K562 (cell line): Measurements from ENCODE around the gene PIGM. TPM values are rescaled to one million over a fixed set of nuclear protein-coding genes. Genes with fewer than 3 reads are reported as not detected.

Experiments
- ATAC-seq: fragments of 200-7000 bp; cut with Tn5 transposase; 3 replicates; pipeline ENCODE4 v1.9.1; 2020; ENCODE audit warnings: moderate library complexity
- BruUV-seq: library from RNA; stranded (reverse); fragments of 400-500 nt; replicated peaks from 2 replicates; lab custom pipeline; 2021; lab: Mats Ljungman, UMichigan
- CTCF ChIA-PET: fragments of 300-600 bp; formaldehyde crosslinking; extraction: SDS; loops from one replicate; lab custom pipeline; 2021; ENCODE audit warnings: low intra/inter-chr PET ratio; lab: Yijun Ruan, JAX
- POLR2A ChIA-PET: fragments of 300-600, 350-650 bp; sonication (Branson Sonifier 250); formaldehyde crosslinking; extraction: SDS; loops from one replicate; lab custom pipeline; 2021; ENCODE audit warnings: antibody characterized with exemption, inconsistent platforms; lab: Yijun Ruan, JAX
- DNase-seq, 4 experiments: peaks; one replicate each; pipeline versions ENCODE4 v3.0.0 to v3.0.0-alpha.2; 2011 to 2018; ENCODE audit warnings: low spot score in 3 of 4, mixed read lengths in 3 of 4; ENCODE audit errors: extremely low read depth in 1 of 4
- FAIRE-seq: peaks from 2 replicates; lab custom pipeline; 2011; peaks lifted over from hg19 to GRCh38; lab: Jason Lieb, UNC
- H2AFZ ChIP-seq: 2 replicates; pipeline ENCODE4 v1.6.0; 2011; ENCODE audit warnings: low read depth, low read length, control low read depth, inconsistent platforms
- H3K27ac ChIP-seq: fragments of 200-600 bp; 3 replicates; pipeline ENCODE4 v1.8.0; 2011; ENCODE audit warnings: low read depth, mild to moderate bottlenecking, control low read depth, inconsistent platforms, low read length, moderate library complexity, mixed read lengths; ENCODE audit errors: extremely low read depth
- H3K27me3 ChIP-seq, 2 experiments: fragments of 300-600 bp in 1 of 2; 2 replicates in 1 of 2; 3 replicates in 1 of 2; pipeline versions ENCODE4 v1.6.0 to v1.8.0; 2011; ENCODE audit warnings: inconsistent platforms in 2 of 2, low read length in 2 of 2, mild to moderate bottlenecking in 1 of 2, mixed read lengths in 1 of 2, moderate library complexity in 1 of 2; ENCODE audit not compliant: control insufficient read depth in 2 of 2, insufficient read depth in 2 of 2
- H3K36me3 ChIP-seq: fragments of 300-600 bp; 3 replicates; pipeline ENCODE4 v1.8.0; 2011; ENCODE audit warnings: mild to moderate bottlenecking, low read length, inconsistent platforms; ENCODE audit not compliant: control insufficient read depth, insufficient read depth
- H3K4me1 ChIP-seq, 2 experiments: fragments of 200-600 bp in 1 of 2; replicated peaks in 1 of 2; 2 replicates in 1 of 2; 3 replicates in 1 of 2; pipeline versions ENCODE4 v1.5.1 to v1.8.0; 2011; ENCODE audit warnings: inconsistent platforms in 2 of 2, low read length in 2 of 2, mild to moderate bottlenecking in 1 of 2, mixed read lengths in 1 of 2, moderate library complexity in 1 of 2; ENCODE audit not compliant: control insufficient read depth in 2 of 2, insufficient read depth in 2 of 2
- H3K4me2 ChIP-seq: 2 replicates; pipeline ENCODE4 v1.6.1; 2011; ENCODE audit warnings: low read length, control low read depth, inconsistent platforms, mixed read lengths; ENCODE audit not compliant: insufficient read depth
- H3K4me3 ChIP-seq: fragments of 200-600 bp; sonication (generic), shearing (Covaris generic); 2 replicates; pipeline ENCODE4 v1.5.1; 2016; ENCODE audit warnings: control low read depth, inconsistent platforms
- H3K79me2 ChIP-seq: fragments of 200-600 bp; 3 replicates; pipeline ENCODE4 v1.8.0; 2011; ENCODE audit warnings: low read length, inconsistent platforms; ENCODE audit not compliant: control insufficient read depth, insufficient read depth
- H3K9ac ChIP-seq, 2 experiments: 2 replicates each; pipeline versions ENCODE4 v1.6.0 to v1.6.1; 2011; ENCODE audit warnings: low read depth in 2 of 2, low read length in 2 of 2, control low read depth in 1 of 2, inconsistent platforms in 1 of 2, mild to moderate bottlenecking in 1 of 2, mixed read lengths in 1 of 2; ENCODE audit not compliant: insufficient read depth in 1 of 2
- H3K9me1 ChIP-seq: one replicate; pipeline ENCODE4 v1.6.0; 2011; ENCODE audit warnings: inconsistent platforms, mild to moderate bottlenecking, low read length, moderate library complexity; ENCODE audit not compliant: control insufficient read depth, insufficient read depth
- H3K9me3 ChIP-seq: replicated peaks from 2 replicates; pipeline ENCODE4 v1.5.1; 2011; ENCODE audit warnings: low read depth, low read length, inconsistent platforms; ENCODE audit not compliant: control insufficient read depth, insufficient read depth
- H4K20me1 ChIP-seq: replicated peaks from 2 replicates; pipeline ENCODE4 v1.6.1; 2011; ENCODE audit warnings: low read length, inconsistent platforms, mixed read lengths; ENCODE audit not compliant: control insufficient read depth, insufficient read depth
- KLF13 ChIP-seq: fragments of 450-650 bp; IDR thresholded peaks from 2 replicates; pipeline ENCODE4 v1.6.1; 2016; ENCODE audit warnings: missing genetic modification characterization, low read depth, mild to moderate bottlenecking, missing compliant biosample characterization, moderate library complexity, borderline replicate concordance
- MEIS2 ChIP-seq: fragments of 450-650 bp; IDR thresholded peaks from 2 replicates; pipeline ENCODE4 v1.6.1; 2014; ENCODE audit warnings: mild to moderate bottlenecking; ENCODE audit not compliant: partially characterized antibody
- WGBS: fragments of 100-300 bp; shearing (Covaris generic); methylation state at CpG from one replicate; pipeline ENCODE4 v1.1.6; 2016; ENCODE audit warnings: low coverage, mixed read lengths; ENCODE audit not compliant: insufficient coverage; ENCODE audit errors: missing lambda C conversion rate; 5-methylcytosine and 5-hydroxymethylcytosine counted together
- in situ Hi-C: fragments of 300-500 bp; cut with MboI; formaldehyde crosslinking; loops from 4 replicates; pipeline ENCODE4 v1.15.0; 2018; ENCODE audit warnings: inconsistent platforms, mixed read lengths
- intact Hi-C: fragments of 100-400 bp; cut with micrococcal nuclease; formaldehyde crosslinking; loops from 2 replicates; pipeline ENCODE4 v1.14.2; 2022
- polyA plus RNA-seq, 8 experiments: library from polyadenylated mRNA; depleted of rRNA in 4 of 8; stranded (reverse) in 5 of 8; unstranded in 3 of 8; fragments of >200 nt; fragmentation: Nextera tagmentation in 2 of 8; fragmentation: Illumina TruSeq in 1 of 8; extraction: Ambion mirVana in 2 of 8; extraction: Trizol in 1 of 8; gene quantifications; 2 replicates each; pipeline versions ENCODE4 v1.2.1 to v1.2.3, GENCODE V29; 2011 to 2014; ENCODE audit warnings: inconsistent platforms in 1 of 8, missing spikeins in 1 of 8
- total RNA-seq, 7 experiments: library from RNA; depleted of rRNA in 6 of 7; stranded (reverse); fragments of >200 nt in 6 of 7; fragmentation: Illumina TruSeq in 2 of 7; extraction: Trizol in 2 of 7; gene quantifications; 2 replicates each; pipeline versions ENCODE4 v1.2.1 to v1.2.3, GENCODE V29; 2011 to 2021; ENCODE audit warnings: low replicate concordance in 1 of 7
- TF ChIP-seq, protein P1 (sequence below), 2 experiments: IDR thresholded peaks in 1 of 2; conservative IDR thresholded peaks in 1 of 2; 2 replicates each; pipeline ENCODE4 v1.6.1; 2016; ENCODE audit warnings: low read depth in 2 of 2, mild to moderate bottlenecking in 1 of 2, missing compliant biosample characterization in 1 of 2, missing genetic modification characterization in 1 of 2, moderate library complexity in 1 of 2
- TF ChIP-seq, protein P2 (sequence below), 2 experiments: fragments of 450-650 bp; IDR thresholded peaks; 2 replicates each; pipeline ENCODE4 v1.6.1; 2016; ENCODE audit warnings: mild to moderate bottlenecking in 2 of 2, borderline replicate concordance in 1 of 2, low read depth in 1 of 2, moderate library complexity in 1 of 2

Gene PIGM
- total and polyA plus RNA-seq, 9 of the 15 experiments (the other 6 are each of a cell fraction or from before 2014, with no cell fraction given), result 2.6 to 6.7 (median 4.3) TPM

DNA sequence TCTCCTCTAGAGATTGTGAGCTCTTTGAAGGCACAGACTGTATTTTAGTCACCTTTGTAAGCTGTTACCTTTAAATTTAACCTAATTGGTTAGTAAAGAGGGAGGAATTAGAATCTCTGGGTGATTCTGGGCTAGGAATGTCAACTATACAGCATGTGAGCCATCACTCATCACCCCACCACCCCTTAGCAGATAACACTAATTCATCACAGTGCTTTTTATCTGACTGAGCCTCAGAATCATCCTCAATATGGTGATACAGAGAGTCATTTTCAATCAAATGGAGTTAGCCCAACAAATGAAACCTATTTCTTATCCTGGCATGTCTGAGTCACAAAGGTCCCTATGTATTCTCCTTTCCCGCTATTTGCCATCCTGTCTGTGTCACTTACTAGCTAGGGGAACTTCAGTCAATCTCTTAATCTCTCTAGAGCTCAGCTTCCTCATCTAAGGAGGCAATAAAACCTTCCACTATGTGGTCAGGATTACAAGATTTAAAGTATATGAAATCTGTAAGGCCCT is 24.9 kb upstream of the PIGM start:
- DNase-seq, result no peak
- Histone ChIP-seq H3K27me3 (peaks cover 25 to 57% of the 10 kb centered on the region in 2 experiments), H3K36me3 (no peaks in the 10 kb centered on the region), H3K9me3 (no peaks in the 10 kb centered on the region), H3K4me1 (no peaks in the 10 kb centered on the region; a peak in 1 of 5 replicates), H3K27ac (no peak overlapping the region), H3K9me1 (peaks cover 2% of the 10 kb centered on the region), H3K79me2 (no peaks in the 10 kb centered on the region), H2AFZ (no peak overlapping the region), H4K20me1 (peaks cover 3% of the 10 kb centered on the region; the same call in 1 of the 2 replicates), H3K4me3 (no peak overlapping the region), H3K4me2 (no peak overlapping the region), H3K9ac (no peak overlapping the region)
- intact Hi-C loops (no loop called here), in situ Hi-C loops (no loop called here)
- no peak for ATAC-seq
- POLR2A ChIA-PET, result interaction anchor here (0.6 to 0.7 kb wide), 2 partner anchors 45 to 67 kb away, joined by 3 to 4 read pairs; no protein-coding TSS in a partner anchor
- TF ChIP-seq MEIS2 (peak; percentile 44), KLF13 (tag) (no peak)
- TF ChIP-seq, protein P1, sequence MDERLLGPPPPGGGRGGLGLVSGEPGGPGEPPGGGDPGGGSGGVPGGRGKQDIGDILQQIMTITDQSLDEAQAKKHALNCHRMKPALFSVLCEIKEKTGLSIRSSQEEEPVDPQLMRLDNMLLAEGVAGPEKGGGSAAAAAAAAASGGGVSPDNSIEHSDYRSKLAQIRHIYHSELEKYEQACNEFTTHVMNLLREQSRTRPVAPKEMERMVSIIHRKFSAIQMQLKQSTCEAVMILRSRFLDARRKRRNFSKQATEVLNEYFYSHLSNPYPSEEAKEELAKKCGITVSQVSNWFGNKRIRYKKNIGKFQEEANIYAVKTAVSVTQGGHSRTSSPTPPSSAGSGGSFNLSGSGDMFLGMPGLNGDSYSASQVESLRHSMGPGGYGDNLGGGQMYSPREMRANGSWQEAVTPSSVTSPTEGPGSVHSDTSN (CRISPR knock-in tag; IDR thresholded peaks at IDR 0.05; ENCODE audit: low read depth), result no peak
- TF ChIP-seq, protein P1 (tag; conservative IDR thresholded peaks at IDR 0.05; ENCODE audit: low read depth), result peak; percentile 66
- TF ChIP-seq, protein P2, sequence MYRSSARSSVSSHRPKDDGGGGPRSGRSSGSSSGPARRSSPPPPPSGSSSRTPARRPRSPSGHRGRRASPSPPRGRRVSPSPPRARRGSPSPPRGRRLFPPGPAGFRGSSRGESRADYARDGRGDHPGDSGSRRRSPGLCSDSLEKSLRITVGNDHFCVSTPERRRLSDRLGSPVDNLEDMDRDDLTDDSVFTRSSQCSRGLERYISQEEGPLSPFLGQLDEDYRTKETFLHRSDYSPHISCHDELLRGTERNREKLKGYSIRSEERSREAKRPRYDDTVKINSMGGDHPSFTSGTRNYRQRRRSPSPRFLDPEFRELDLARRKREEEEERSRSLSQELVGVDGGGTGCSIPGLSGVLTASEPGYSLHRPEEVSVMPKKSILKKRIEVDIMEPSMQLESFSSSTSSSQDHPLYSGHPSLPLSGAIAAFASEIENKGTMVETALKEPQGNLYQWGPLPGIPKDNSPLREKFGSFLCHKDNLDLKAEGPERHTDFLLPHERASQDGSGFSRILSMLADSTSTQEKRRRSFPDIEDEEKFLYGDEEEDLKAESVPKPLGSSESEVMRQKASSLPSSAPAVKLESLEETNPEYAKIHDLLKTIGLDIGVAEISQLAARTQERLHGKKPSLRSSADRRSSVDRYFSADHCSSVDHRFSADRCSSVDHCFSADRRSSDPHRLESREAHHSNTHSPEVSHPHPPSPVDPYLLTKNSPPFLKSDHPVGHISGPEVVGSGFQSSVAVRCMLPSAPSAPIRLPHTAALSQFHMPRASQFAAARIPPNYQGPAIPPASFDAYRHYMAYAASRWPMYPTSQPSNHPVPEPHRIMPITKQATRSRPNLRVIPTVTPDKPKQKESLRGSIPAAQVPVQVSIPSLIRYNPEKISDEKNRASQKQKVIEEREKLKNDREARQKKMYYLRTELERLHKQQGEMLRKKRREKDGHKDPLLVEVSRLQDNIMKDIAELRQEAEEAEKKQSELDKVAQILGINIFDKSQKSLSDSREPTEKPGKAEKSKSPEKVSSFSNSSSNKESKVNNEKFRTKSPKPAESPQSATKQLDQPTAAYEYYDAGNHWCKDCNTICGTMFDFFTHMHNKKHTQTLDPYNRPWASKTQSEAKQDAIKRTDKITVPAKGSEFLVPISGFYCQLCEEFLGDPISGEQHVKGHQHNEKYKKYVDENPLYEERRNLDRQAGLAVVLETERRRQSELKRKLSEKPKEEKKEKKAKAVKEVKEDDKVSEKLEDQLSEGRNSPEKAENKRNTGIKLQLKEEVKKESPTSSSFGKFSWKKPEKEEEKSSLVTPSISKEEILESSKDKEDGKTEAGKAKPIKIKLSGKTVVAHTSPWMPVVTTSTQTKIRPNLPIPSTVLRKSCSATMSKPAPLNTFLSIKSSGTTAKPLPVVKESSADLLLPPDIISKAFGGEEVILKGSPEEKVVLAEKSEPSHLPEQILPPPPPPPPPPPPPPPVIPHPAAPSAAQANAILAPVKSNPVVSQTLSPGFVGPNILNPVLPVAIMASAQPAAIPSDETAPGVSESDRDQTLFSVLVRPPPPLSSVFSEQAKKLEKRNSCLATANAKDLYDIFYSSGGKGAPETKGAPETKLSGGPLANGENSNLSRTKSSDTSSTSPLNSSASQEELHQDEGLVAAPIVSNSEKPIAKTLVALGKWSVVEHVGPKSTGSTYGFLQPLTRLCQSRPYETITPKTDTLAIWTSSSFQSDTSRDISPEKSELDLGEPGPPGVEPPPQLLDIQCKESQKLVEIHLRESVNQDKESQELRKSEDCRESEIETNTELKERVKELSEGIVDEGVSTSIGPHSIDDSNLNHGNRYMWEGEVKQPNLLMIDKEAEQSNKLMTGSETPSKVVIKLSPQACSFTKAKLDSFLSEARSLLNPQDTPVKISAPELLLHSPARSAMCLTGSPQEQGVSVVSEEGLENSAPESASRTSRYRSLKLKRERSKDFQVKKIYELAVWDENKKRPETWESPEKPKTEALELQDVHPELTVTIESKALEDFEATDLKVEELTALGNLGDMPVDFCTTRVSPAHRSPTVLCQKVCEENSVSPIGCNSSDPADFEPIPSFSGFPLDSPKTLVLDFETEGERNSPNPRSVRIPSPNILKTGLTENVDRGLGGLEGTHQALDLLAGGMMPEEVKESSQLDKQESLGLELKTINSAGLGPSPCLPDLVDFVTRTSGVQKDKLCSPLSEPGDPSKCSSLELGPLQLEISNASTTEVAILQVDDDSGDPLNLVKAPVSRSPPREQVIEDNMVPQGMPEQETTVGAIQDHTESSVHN (IDR thresholded peaks at IDR 0.05; ENCODE audit: borderline replicate concordance in 1 of 2, low read depth in 1 of 2), result no peak
- BruUV-seq, result no TSS peak
- 0% methylated on average over 1 of the region's 1 CpG for WGBS
- FAIRE-seq, result no peak
- CTCF ChIA-PET, result no interaction called here
